ENCODE data around the gene RTN4RL1.
A peak's percentile ranks its signal among the peaks of the same experiment; 100 is the strongest.

Gene RTN4RL1

DNA sequence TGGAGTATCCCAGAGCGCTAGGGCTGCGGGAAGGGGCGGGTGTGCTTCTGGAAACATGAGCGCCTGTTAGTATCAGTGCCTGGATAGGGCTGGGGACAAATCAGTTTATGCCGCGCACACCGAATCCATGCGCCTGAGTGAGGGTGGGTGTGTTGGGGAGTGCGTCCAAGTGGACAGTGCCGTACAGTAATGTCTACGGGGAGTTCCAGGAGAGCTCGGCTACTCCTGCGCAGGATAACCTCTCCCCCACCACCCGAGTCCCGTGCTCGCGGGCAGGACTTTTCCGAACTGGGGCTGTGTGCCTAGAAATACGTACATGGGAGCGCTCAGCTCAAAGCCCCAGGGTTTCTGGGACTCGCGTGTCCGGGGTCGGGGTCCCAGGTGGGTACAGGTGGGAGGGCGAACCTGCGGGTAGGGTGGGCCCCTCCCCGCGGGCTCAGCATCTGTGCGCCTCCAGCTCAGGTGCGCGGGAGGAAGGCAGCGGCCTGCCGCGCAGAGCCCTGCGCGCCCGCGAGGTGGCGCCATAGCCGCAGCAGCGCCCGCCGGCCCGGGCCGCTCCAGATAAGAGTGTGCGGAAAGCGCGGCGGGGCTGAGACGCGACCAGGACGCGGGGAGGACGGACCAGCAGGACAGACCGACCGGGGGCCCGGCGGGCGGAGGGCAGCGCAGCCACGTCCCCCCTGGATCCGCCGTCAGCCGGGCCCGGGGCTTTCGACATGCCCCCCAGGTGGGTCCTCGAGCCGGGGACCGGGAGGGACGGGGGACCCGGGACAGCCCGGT is 29.6 kb upstream of the RTN4RL1 start, which contains the start of gene HIC1 (continued):
- TF ChIP-seq ZNF596 (tag by site-specific recombination; IDR thresholded peaks at IDR 0.05) (no peak), ZBTB7A (tag by site-specific recombination; IDR thresholded peaks at IDR 0.05; ENCODE audit: low read depth) (peak; percentile 20; the same call in 1 of the 2 replicates), ZBTB21 (tag by site-specific recombination; IDR thresholded peaks at IDR 0.05) (no peak), ZNF558 (tag by site-specific recombination; IDR thresholded peaks at IDR 0.05) (no peak), ZNF585B (tag by site-specific recombination; IDR thresholded peaks at IDR 0.05) (no peak), ZNF560 (tag by site-specific recombination; IDR thresholded peaks at IDR 0.05; ENCODE audit: borderline replicate concordance) (no peak), ZNF610 (tag by site-specific recombination; IDR thresholded peaks at IDR 0.05; ENCODE audit: borderline replicate concordance) (no peak), YY2 (tag by site-specific recombination; IDR thresholded peaks at IDR 0.05) (no peak), ZNF561 (tag by site-specific recombination; IDR thresholded peaks at IDR 0.05; ENCODE audit: borderline replicate concordance) (no peak; the same call in 1 of the 2 replicates), ZNF350 (tag by site-specific recombination; IDR thresholded peaks at IDR 0.05) (no peak), MYNN (tag by site-specific recombination; IDR thresholded peaks at IDR 0.05; ENCODE audit: borderline replicate concordance) (no peak), ZNF521 (tag by site-specific recombination; IDR thresholded peaks at IDR 0.05) (no peak), ZNF404 (tag by site-specific recombination; IDR thresholded peaks at IDR 0.05) (no peak), ZNF274 (IDR thresholded peaks at IDR 0.05; ENCODE audit: low read length) (no peak), ZNF274 (tag by site-specific recombination; IDR thresholded peaks at IDR 0.05; ENCODE audit: borderline replicate concordance) (no peak), GLIS1 (tag by site-specific recombination; IDR thresholded peaks at IDR 0.05) (no peak), ZBTB20 (tag by site-specific recombination; IDR thresholded peaks at IDR 0.05) (peak; percentile 46), ZNF544 (tag by site-specific recombination; IDR thresholded peaks at IDR 0.05) (no peak), ZNF76 (tag by site-specific recombination; IDR thresholded peaks at IDR 0.05; ENCODE audit: borderline replicate concordance, low read depth) (peak; percentile 10; the same call in 1 of the 2 replicates), GLI2 (tag by site-specific recombination; IDR thresholded peaks at IDR 0.05; ENCODE audit: borderline replicate concordance, low read depth) (no peak), ZNF133 (tag by site-specific recombination; IDR thresholded peaks at IDR 0.05) (no peak), GFI1B (tag by site-specific recombination; IDR thresholded peaks at IDR 0.05) (no peak), ZNF677 (tag by site-specific recombination; IDR thresholded peaks at IDR 0.05) (no peak)
- TF ChIP-seq, protein P1, sequence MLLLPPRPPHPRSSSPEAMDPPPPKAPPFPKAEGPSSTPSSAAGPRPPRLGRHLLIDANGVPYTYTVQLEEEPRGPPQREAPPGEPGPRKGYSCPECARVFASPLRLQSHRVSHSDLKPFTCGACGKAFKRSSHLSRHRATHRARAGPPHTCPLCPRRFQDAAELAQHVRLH (tag by site-specific recombination; IDR thresholded peaks at IDR 0.05) = no peak
- TF ChIP-seq, protein P2, sequence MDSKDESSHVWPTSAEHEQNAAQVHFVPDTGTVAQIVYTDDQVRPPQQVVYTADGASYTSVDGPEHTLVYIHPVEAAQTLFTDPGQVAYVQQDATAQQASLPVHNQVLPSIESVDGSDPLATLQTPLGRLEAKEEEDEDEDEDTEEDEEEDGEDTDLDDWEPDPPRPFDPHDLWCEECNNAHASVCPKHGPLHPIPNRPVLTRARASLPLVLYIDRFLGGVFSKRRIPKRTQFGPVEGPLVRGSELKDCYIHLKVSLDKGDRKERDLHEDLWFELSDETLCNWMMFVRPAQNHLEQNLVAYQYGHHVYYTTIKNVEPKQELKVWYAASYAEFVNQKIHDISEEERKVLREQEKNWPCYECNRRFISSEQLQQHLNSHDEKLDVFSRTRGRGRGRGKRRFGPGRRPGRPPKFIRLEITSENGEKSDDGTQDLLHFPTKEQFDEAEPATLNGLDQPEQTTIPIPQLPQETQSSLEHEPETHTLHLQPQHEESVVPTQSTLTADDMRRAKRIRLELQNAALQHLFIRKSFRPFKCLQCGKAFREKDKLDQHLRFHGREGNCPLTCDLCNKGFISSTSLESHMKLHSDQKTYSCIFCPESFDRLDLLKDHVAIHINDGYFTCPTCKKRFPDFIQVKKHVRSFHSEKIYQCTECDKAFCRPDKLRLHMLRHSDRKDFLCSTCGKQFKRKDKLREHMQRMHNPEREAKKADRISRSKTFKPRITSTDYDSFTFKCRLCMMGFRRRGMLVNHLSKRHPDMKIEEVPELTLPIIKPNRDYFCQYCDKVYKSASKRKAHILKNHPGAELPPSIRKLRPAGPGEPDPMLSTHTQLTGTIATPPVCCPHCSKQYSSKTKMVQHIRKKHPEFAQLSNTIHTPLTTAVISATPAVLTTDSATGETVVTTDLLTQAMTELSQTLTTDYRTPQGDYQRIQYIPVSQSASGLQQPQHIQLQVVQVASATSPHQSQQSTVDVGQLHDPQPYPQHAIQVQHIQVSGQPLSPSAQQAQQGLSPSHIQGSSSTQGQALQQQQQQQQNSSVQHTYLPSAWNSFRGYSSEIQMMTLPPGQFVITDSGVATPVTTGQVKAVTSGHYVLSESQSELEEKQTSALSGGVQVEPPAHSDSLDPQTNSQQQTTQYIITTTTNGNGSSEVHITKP (tag by site-specific recombination; IDR thresholded peaks at IDR 0.05) = peak; percentile 26; the same call in 1 of the 2 replicates
- TF ChIP-seq, protein P3, sequence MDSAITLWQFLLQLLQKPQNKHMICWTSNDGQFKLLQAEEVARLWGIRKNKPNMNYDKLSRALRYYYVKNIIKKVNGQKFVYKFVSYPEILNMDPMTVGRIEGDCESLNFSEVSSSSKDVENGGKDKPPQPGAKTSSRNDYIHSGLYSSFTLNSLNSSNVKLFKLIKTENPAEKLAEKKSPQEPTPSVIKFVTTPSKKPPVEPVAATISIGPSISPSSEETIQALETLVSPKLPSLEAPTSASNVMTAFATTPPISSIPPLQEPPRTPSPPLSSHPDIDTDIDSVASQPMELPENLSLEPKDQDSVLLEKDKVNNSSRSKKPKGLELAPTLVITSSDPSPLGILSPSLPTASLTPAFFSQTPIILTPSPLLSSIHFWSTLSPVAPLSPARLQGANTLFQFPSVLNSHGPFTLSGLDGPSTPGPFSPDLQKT (IDR thresholded peaks at IDR 0.05; ENCODE audit: borderline replicate concordance, low read depth, low read length) = no peak
- TF ChIP-seq, protein P4, sequence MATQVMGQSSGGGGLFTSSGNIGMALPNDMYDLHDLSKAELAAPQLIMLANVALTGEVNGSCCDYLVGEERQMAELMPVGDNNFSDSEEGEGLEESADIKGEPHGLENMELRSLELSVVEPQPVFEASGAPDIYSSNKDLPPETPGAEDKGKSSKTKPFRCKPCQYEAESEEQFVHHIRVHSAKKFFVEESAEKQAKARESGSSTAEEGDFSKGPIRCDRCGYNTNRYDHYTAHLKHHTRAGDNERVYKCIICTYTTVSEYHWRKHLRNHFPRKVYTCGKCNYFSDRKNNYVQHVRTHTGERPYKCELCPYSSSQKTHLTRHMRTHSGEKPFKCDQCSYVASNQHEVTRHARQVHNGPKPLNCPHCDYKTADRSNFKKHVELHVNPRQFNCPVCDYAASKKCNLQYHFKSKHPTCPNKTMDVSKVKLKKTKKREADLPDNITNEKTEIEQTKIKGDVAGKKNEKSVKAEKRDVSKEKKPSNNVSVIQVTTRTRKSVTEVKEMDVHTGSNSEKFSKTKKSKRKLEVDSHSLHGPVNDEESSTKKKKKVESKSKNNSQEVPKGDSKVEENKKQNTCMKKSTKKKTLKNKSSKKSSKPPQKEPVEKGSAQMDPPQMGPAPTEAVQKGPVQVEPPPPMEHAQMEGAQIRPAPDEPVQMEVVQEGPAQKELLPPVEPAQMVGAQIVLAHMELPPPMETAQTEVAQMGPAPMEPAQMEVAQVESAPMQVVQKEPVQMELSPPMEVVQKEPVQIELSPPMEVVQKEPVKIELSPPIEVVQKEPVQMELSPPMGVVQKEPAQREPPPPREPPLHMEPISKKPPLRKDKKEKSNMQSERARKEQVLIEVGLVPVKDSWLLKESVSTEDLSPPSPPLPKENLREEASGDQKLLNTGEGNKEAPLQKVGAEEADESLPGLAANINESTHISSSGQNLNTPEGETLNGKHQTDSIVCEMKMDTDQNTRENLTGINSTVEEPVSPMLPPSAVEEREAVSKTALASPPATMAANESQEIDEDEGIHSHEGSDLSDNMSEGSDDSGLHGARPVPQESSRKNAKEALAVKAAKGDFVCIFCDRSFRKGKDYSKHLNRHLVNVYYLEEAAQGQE (tag by site-specific recombination; IDR thresholded peaks at IDR 0.05) = no peak
- TF ChIP-seq, protein P5, sequence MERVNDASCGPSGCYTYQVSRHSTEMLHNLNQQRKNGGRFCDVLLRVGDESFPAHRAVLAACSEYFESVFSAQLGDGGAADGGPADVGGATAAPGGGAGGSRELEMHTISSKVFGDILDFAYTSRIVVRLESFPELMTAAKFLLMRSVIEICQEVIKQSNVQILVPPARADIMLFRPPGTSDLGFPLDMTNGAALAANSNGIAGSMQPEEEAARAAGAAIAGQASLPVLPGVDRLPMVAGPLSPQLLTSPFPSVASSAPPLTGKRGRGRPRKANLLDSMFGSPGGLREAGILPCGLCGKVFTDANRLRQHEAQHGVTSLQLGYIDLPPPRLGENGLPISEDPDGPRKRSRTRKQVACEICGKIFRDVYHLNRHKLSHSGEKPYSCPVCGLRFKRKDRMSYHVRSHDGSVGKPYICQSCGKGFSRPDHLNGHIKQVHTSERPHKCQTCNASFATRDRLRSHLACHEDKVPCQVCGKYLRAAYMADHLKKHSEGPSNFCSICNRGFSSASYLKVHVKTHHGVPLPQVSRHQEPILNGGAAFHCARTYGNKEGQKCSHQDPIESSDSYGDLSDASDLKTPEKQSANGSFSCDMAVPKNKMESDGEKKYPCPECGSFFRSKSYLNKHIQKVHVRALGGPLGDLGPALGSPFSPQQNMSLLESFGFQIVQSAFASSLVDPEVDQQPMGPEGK (tag by site-specific recombination; IDR thresholded peaks at IDR 0.05) = peak; percentile 82

Data from HEK293 (cell line).